Stimulated activated CD8-positive, alpha-beta memory T cell treated with anti-CD3 and anti-CD28 coated beads, Interleukin-7, amount 100 ng/mL, for 1 hour (primary cell): Measurements from ENCODE around the gene GPC6.
"Not testable (repeated sequence)": the region's sequence is repeated elsewhere in the genome, so short reads cannot be mapped to it uniquely, and the experiment has no call there.

Source experiments
- DNase-seq, 2 donors: peaks; one replicate each; pipeline ENCODE4 v3.0.0-alpha.2; 2020; ENCODE audit warnings: low read depth in 2 of 2

Gene GPC6

GRCh38 chr13:94323764-94324758 lies 1097.5 kb downstream of the GPC6 start:
- peak in 1 of 2 donors; percentile 1 for DNase-seq

DNA sequence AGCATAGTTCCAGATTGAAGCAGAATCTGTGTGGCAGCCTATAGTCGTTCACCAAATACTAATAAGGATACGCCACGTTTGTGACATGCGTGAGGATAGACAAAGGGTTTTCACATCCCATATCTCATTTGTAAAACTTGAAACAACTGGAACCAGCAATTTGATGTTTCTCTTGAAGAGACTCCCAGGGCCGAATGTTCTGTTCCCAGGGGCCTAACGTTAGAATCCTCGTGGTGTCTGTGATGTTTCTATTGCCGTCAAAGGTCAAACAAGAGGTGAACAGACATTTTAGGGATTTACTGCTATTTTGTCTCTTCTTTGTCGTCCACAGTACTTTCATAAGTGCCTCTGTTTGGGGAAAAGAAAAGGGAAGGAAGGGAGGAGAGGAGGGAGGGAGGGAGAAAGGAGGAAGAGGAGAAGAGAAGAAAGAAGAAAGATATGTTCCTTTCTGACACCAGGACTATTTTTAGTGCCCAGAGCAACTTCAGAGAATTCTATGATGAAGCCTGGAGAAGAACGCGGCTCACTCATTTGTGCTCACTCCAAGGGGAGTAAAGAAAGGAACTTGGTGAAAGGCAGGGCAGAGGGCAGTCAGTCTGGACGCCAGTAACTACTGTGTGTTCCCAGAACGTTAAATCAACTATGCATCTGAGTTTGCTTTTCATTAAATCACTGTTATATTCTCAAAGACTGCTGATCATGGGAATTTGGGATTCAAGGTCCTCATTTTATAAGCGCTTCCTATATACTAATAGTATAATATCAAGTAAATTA lies 1098.3 kb downstream of the GPC6 start:
- DNase-seq: no peak

GRCh38 chr13:94325650-94326049 lies 1099.0 kb downstream of the GPC6 start:
- no peak for DNase-seq

DNA sequence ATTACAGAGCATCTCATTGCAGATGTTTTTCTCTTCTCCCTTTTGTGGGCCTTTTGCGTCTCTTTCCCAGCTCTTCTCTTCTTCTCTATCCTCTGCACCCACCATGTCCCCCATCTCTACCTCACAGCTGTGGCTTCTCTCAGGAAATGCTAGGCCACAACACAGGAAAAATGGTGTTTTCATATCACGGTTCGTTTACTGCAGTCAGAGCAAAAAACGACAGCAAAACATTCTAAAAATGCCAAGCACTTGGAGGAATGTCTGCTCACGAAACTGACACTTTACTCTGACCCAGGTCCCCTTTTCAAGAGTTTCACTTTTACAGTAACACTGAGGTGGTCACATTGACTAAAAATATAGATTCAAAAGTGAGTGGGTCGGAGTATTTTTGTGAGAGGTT lies 1100.7 kb downstream of the GPC6 start:
- no peak for DNase-seq

- no peak for DNase-seq
Observed at GRCh38 chr13:94328381-94329041, 1101.9 kb downstream of the GPC6 start.

DNA sequence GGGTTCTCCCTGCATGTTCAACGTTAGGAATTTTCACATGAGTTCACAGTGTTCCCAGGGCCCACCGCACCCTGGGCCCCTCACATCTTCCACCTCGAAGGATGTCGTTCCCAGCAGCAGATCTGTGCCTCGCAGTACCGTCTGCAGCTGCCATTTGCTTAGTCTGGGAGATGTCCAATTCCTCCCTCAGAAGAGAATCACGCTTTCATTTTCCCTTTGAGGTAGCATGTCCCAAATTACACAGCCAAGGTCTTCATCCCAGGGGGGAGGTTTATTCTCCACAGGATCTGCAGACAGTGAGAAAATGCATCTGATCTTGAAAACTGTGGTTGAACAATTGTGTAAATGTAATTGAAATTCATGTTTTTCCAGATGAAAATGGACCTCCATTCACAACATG lies 1102.7 kb downstream of the GPC6 start:
- DNase-seq: no peak

DNA sequence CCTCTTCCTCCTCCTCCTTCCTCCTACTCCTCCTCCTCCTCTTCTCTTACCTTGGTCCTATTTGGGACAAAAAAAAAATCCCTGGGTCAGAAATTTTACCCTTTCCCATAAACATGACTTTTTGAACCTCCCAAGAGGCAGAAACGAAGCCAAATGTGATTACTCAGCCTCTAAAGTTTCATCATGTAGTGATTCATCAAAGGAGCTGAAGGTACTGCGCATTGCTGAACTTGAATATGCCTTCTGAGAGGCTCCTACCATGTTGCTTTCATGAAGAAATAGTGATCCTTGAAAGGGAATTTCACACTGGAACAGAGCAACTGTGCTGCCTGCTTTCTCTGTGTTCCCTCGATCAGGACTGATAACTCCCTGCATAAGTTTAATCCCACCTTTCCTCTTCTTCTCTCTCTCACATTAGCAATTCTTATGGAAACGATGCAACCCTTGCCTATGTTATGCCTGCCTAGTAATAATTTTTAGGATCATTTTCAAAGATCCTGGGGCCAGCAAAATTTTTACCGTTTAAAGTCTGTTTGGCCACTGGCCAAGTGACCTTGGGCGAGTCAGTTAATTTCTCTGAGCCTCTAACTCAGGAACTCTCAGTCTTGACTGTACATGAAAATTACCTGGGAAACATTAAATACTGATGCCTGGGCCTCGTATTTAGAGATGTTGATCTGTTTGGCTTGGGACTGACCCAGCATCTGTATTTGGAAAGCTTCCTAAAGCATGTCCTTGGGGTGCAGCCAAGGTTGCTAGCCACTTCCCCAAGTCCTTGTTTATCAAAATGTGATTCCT lies 1103.3 kb downstream of the GPC6 start:
- no peak for DNase-seq

DNA sequence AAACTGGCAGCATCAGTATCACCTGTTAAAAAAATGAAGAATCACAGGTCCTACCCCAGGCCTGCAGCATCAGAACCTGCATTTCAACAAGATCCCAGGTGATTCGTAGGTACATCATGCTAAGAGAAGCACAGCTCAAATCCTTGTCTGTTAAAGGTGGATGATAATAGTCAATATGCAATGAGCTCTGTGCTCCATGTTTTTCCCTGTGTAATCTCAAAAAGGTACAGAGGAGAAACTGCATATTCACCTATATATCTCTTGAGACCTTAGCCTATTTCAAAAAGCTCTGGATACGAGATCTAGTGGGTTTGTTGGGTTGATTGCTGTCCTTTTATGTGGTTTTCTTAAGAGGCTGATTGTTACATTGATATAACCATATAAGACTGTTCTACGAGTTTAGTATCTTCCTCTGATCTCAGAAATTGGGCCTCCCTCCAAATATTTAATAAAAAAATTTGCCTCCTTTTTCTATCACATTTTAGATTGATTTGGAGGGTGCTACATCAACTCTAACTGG lies 1104.0 kb downstream of the GPC6 start:
- no peak for DNase-seq

- DNase-seq: no peak
Observed at GRCh38 chr13:94331281-94331680, 1104.7 kb downstream of the GPC6 start.

DNA sequence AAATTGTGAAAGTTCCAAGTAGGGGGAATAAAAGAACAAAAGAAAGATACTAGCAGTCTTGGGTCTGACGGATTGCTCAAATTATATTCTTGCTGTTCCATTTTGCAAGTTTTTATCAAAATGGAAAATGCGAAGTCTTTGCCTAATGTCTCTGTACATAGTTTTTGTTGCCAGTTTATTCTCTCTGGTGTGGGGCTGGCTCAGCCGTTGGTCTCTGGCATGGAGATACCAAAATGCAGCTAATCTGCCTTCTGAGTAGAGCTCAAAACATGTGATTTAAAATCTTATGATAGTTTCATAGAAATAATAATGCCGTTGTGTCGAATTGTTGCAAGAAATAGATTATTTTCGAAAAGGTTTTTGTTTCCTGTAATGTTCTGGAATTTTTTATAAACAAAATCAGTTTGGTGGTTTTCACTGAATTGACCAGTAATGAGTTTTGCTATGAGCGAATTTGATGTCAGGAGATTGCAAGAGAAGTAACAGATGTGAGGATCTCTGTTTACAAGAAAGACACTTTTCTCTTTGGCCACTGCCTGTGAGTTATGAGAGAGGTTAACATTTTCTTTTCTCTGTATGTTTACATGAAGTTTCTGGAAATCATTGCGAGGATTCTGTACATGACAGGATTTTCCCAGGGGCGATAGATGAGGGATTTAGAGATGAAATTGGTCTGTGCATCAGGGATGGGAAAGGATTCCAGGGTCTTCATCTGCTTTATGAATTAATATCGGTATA lies 1105.9 kb downstream of the GPC6 start:
- no peak for DNase-seq

DNA sequence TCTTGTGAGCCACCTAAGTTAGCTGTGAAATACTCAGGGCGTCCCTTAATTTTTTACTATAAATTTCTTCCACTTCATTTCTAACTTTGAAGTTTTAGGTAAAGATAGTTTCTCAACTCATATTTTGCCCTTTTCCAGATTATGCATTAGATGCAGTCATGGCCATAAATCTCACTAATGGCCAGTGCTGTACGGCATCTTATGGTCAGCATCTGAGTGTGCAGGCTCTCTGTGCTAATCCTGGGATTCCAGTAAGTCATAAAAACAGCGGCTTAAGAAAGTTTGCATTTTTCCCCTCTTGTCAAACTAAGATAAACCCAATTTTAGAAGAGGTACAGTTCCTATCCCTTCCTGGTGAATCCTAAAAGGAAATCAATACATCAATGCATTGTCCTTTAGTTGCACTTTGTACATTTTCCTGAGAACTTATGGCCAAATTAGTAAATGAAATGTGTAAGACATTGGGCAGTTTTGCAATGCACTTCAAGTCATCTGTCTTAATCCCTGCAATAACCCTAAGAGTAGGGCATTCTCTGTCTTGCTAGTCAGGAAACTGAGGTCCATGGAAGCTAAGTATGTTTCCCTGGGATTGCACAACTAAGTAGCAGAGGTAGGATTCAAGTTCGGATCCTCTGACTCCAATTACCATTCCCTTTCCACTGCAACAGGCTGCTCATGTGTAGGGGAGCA lies 1106.7 kb downstream of the GPC6 start:
- no peak for DNase-seq

DNA sequence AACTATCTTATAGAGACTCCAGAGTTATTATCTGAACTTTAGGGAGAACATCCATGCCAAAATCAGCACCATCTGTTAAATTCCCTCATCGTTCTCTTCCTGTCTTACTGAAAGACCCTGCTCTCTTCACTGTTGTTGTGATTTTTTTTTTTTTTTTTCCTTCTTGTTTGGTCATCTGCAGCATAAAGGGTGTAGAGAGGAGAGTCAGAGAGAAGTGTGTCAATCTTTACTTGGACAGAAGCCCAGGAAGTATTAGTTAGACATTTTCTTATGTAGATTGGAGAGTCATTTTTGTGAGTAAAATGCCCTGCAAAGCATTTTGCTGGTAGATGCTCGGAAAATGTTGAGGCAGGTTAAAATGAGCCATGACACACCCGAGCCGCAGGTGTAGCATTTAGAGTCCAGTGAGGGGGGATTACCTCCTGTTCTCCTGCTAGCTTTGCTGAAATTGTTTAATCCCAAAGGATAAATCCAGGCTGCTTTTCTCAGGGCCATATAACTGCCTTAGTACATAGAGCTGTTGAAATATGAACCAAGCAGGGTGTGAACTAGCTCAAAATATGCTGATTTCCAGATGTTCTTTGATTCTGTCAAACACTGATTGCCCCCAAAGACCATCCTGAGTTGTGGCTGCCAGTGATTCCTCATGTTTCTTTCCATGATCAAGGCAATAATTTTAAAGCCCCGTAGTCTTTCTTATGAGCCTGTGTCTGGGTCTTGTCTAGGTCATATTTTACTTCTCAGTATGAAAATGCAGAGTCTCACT lies 1109.3 kb downstream of the GPC6 start:
- no peak for DNase-seq

- no peak for DNase-seq
Observed at GRCh38 chr13:94339116-94339687, 1112.6 kb downstream of the GPC6 start.

DNA sequence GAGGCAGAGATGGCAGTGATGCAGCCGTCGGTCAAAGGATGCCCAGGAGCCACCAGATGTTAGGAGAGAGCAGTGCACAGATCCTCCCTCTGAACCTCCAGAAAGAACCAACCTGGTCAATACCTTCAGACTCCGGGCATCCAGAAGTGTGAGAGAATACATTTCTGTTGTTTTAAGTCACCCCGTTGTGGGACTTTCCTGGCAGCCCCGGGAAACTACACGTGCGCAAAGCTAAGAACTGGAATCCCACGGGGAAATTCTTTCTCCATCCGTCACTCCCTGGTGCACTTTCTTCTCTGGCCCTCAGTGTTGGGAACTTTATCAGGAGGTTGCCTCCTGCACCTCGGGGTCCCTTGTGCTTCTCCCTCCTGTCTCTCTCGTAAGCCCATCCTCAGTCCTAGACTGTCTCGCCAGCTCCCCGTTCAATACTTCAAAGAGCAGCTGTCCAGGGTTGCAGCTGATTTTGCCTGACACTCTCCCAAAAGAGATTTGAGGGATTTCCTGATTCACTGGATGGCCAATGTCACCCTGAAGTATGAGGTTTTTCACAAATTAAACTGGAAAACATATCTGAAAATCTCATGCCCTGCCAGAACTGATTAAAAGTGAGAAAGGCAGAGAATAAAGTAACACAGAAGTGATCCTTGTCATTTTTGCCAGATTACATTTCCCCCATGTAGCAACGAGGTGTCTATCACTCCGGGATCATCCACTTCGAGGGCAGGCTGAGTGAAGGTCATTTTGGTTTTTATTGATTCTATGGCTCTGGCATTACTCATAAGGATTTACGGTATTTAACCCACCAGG lies 1116.0 kb downstream of the GPC6 start:
- DNase-seq: no peak

GRCh38 chr13:94343243-94343585 lies 1116.6 kb downstream of the GPC6 start:
- no peak for DNase-seq

DNA sequence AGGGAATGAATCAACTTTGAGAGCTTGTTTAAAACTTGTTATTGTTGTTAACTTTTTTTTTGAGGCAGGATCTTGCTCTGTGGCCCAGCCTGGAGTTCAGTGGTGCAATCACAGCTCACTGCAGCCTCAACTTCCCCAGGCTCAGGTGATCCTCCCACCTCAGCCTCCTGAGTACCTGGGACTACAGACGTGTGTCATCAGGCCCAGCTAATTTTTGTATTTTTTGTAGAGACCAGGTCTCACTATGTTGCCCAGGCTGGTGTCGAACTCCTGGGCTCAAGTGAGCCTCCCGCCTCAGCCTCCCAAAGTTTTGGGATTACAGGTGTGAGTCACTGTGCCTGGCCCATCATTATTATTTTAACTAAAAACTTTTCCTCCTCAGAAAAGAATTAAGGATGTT lies 1117.1 kb downstream of the GPC6 start:
- not testable (repeated sequence) for DNase-seq

- no peak for DNase-seq
Observed at GRCh38 chr13:94344126-94344818, 1117.7 kb downstream of the GPC6 start.
